Measurements from ENCODE around the gene LAD1.

The LAD1 gene

GRCh38 chr1:201419256-201419655, 20.1 kb upstream of the LAD1 start:
- DNase-seq = no peak
- Histone ChIP-seq H3K36me3 (replicated peaks) (no peaks in the 10 kb centered on the region), H3K4me3 (ENCODE audit: low read depth, low read length) (no peak overlapping the region), H3K27ac (no peak overlapping the region), H3K27me3 (replicated peaks) (peaks cover 9% of the 10 kb centered on the region)
- no peak for TF ChIP-seq CTCF (IDR thresholded peaks at IDR 0.05; ENCODE audit: low read depth, low read length, missing control alignments)
- in situ Hi-C loops (cut with HindIII; ENCODE audit: low pct_ligation_motif_present, low sequenced_read_pairs) = no loop called here

- no peaks in the 10 kb centered on the region for H3K36me3 ChIP-seq (replicated peaks)
- no peak overlapping the region for H3K4me3 ChIP-seq (ENCODE audit: low read depth, low read length)
- no peak overlapping the region for H3K27ac ChIP-seq
- H3K27me3 ChIP-seq (replicated peaks) = peaks cover 9% of the 10 kb centered on the region
- TF ChIP-seq CTCF (IDR thresholded peaks at IDR 0.05; ENCODE audit: low read depth, low read length, missing control alignments) = no peak
- no peak for DNase-seq
- in situ Hi-C loops (cut with HindIII; ENCODE audit: low pct_ligation_motif_present, low sequenced_read_pairs) = no loop called here
Measured at GRCh38 chr1:201418461-201418860, 19.3 kb upstream of the LAD1 start.

- H3K36me3 ChIP-seq (replicated peaks) = no peaks in the 10 kb centered on the region
- H3K27me3 ChIP-seq (replicated peaks) = peaks cover 21% of the 10 kb centered on the region
- H3K4me3 ChIP-seq (ENCODE audit: low read depth, low read length) = no peak overlapping the region
- no peak overlapping the region for H3K27ac ChIP-seq
- in situ Hi-C loops (cut with HindIII; ENCODE audit: low pct_ligation_motif_present, low sequenced_read_pairs) = no loop called here
- no peak for TF ChIP-seq CTCF (IDR thresholded peaks at IDR 0.05; ENCODE audit: low read depth, low read length, missing control alignments)
- DNase-seq = no peak
Measured at GRCh38 chr1:201414051-201414738, 15.1 kb upstream of the LAD1 start.

DNA sequence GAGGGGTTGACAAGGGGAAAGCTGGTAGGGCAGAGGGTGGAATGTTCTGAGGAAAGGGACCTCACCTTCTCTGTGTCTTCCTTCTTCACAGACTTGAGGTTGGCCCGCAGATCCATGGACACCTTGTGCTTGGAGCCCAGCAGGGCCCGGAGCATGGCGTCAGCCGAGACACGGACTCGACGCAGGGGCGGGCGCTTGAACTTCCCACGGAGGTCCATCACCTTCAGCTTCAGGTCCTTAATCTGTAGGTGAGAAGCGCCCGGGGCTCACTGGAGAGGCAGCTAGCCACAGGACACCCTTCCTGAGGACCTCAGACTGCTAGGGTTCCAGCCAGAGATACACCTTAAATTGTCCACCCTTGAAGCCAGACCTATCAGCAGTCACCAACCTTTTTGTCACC, 12.2 kb upstream of the LAD1 start:
- no peaks in the 10 kb centered on the region for H3K36me3 ChIP-seq (replicated peaks)
- in situ Hi-C loops (cut with HindIII; ENCODE audit: low pct_ligation_motif_present, low sequenced_read_pairs) = no loop called here
- no peak for DNase-seq
- no peak for TF ChIP-seq CTCF (IDR thresholded peaks at IDR 0.05; ENCODE audit: low read depth, low read length, missing control alignments)
- H3K27ac ChIP-seq = no peak overlapping the region
- peaks cover 13% of the 10 kb centered on the region for H3K27me3 ChIP-seq (replicated peaks)
- no peak overlapping the region for H3K4me3 ChIP-seq (ENCODE audit: low read depth, low read length)

- Histone ChIP-seq H3K27me3 (replicated peaks) (peaks cover 14% of the 10 kb centered on the region), H3K27ac (no peak overlapping the region), H3K36me3 (replicated peaks) (no peaks in the 10 kb centered on the region), H3K4me3 (ENCODE audit: low read depth, low read length) (no peak overlapping the region)
- in situ Hi-C loops (cut with HindIII; ENCODE audit: low pct_ligation_motif_present, low sequenced_read_pairs) = no loop called here
- DNase-seq = no peak
- TF ChIP-seq CTCF (IDR thresholded peaks at IDR 0.05; ENCODE audit: low read depth, low read length, missing control alignments) = no peak
Measured at GRCh38 chr1:201409440-201409839, 10.3 kb upstream of the LAD1 start.

DNA sequence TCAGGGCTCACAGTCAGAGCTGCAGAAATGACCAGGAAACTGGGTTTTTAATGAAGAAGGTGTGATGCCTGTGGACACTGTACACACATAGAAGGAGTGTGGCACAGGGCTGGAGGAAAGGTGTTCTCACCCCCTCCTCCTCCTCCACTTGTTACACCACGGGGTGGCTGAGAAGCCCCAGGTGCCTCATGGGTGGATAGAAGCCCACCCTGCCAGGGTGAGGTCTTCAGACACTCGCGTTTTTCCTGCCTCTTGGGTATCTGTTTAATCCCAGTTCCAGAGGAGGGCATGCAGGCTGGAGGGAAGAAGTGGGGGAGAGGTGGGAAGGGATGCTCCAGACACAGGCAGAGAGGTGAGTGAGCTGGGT, 9.7 kb upstream of the LAD1 start:
- no peak for DNase-seq
- in situ Hi-C loops (cut with HindIII; ENCODE audit: low pct_ligation_motif_present, low sequenced_read_pairs) = no loop called here
- no peak for TF ChIP-seq CTCF (IDR thresholded peaks at IDR 0.05; ENCODE audit: low read depth, low read length, missing control alignments)
- peaks cover 14% of the 10 kb centered on the region for H3K27me3 ChIP-seq (replicated peaks)
- no peaks in the 10 kb centered on the region for H3K36me3 ChIP-seq (replicated peaks)
- no peak overlapping the region for H3K4me3 ChIP-seq (ENCODE audit: low read depth, low read length)
- H3K27ac ChIP-seq = no peak overlapping the region
